Large intestine (tissue), 3 donors: ENCODE results near the gene PTOV1. TPM values are rescaled to one million over a fixed set of nuclear protein-coding genes. Genes with fewer than 3 reads are reported as not detected.

Experiments used
- DNase-seq, 2 donors: peaks; one replicate each; pipeline versions ENCODE4 v3.0.0 to v3.0.0-alpha.2; 2013
- H3K27ac ChIP-seq: one replicate; pipeline ENCODE4 v1.5.1; 2013; ENCODE audit warnings: low read length
- H3K27me3 ChIP-seq: 2 replicates; pipeline ENCODE4 v1.6.1; 2013; ENCODE audit warnings: low read length; ENCODE audit not compliant: control insufficient read depth, insufficient read depth
- H3K36me3 ChIP-seq: 2 replicates; pipeline ENCODE4 v1.6.1; 2013; ENCODE audit warnings: low read length; ENCODE audit not compliant: control insufficient read depth, insufficient read depth
- H3K4me1 ChIP-seq: one replicate; pipeline ENCODE4 v1.6.1; 2013; ENCODE audit warnings: low read length; ENCODE audit not compliant: control insufficient read depth, insufficient read depth
- H3K4me3 ChIP-seq: one replicate; pipeline ENCODE4 v1.5.1; 2013; ENCODE audit warnings: low read length
- H3K9me3 ChIP-seq: one replicate; pipeline ENCODE4 v1.6.1; 2013; ENCODE audit warnings: mild to moderate bottlenecking, low read depth, low read length, moderate library complexity; ENCODE audit not compliant: control insufficient read depth
- WGBS: methylation state at CpG from one replicate; pipeline ENCODE4 v1.1.5; 2013; ENCODE audit warnings: low lambda C conversion rate; ENCODE audit not compliant: insufficient coverage; 5-methylcytosine and 5-hydroxymethylcytosine counted together
- polyA plus RNA-seq: library from polyadenylated mRNA; unstranded; fragments of 120-200 nt; gene quantifications from one replicate; pipeline ENCODE4 v1.2.1, GENCODE V29; 2013

Gene PTOV1
- polyA plus RNA-seq, 1 donor, result 153 TPM

DNA sequence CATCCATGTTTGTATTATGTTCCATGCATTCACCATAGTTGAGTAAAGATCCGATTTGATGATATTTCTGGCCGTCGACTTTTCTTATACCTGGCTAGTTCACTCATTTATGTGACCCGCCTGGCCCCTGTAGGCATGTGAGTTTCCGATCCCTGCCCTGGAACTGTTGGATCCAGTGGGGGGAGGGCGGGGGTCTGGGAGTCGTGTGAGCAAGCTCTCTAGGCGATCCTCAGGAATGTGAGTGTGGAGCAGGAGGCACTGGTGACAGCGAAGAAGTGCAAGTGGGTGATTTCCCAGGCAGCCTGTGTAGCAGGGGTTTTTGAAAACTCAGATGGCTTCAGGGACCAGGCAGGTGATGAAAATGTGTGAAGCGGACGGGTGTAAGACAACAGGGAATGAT is 10.6 kb upstream of the PTOV1 start:
- Histone ChIP-seq H3K4me1 (no peaks in the 10 kb centered on the region), H3K27me3 (no peaks in the 10 kb centered on the region), H3K4me3 (no peak overlapping the region), H3K27ac (no peak overlapping the region), H3K9me3 (no peaks in the 10 kb centered on the region), H3K36me3 (peaks cover 51% of the 10 kb centered on the region)
- DNase-seq, result no peak
- WGBS, result 60% methylated on average over 2 of the region's 11 CpGs

DNA sequence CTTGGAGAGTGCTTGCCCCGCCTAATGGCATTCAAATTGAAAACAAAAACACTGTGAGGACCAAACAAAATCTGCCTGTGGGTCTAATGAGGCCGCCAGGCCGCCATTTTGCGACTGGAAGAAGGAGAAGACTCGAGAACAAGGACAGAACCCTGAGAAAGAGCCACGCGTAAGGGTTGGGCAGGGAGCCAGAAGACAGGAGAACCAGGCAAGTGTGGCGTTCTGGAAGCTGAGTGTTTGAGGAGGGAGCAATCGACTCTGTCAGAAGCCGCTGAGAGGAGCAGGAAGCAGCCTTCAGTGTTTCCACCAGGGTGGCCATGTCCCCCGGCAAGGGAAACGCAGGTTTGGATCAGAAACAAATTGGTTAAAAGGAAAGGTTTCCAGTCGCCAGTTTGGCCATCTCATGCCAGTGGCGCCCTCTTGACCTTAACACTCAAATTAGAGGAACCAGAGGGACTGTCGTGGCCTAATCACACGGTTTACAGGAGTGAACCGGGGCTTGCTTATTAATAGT is 10.2 kb upstream of the PTOV1 start:
- H3K4me1 ChIP-seq, result no peaks in the 10 kb centered on the region
- 88% methylated on average over 5 of the region's 17 CpGs for WGBS
- H3K9me3 ChIP-seq, result no peaks in the 10 kb centered on the region
- peaks cover 46% of the 10 kb centered on the region for H3K36me3 ChIP-seq
- DNase-seq, result no peak
- H3K4me3 ChIP-seq, result no peak overlapping the region
- H3K27ac ChIP-seq, result no peak overlapping the region
- no peaks in the 10 kb centered on the region for H3K27me3 ChIP-seq

DNA sequence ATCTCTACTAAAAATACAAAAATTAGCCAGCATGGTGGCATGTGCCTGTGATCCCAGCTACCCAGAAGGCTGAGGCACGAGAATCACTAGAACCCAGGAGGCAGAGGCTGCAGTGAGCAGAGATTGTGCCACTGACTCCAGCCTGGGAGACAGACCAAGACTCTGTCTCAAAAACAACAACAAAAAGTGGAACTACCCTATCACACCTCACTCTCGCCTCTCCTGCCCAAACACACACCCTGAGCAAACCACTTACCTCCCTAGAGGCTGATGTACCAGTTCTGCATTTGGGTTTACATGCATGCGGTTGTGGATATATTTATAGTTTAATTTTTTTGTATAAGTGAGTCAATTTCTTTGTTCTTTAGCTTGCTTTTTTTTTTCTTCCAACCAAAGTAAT is 7.7 kb upstream of the PTOV1 start:
- no peak for DNase-seq
- WGBS, result 100% methylated on average over 1 of the region's 3 CpGs
- H3K36me3 ChIP-seq, result peaks cover 21% of the 10 kb centered on the region
- no peaks in the 10 kb centered on the region for H3K27me3 ChIP-seq
- no peaks in the 10 kb centered on the region for H3K4me1 ChIP-seq
- no peaks in the 10 kb centered on the region for H3K9me3 ChIP-seq
- H3K27ac ChIP-seq, result no peak overlapping the region
- H3K4me3 ChIP-seq, result no peak overlapping the region

DNA sequence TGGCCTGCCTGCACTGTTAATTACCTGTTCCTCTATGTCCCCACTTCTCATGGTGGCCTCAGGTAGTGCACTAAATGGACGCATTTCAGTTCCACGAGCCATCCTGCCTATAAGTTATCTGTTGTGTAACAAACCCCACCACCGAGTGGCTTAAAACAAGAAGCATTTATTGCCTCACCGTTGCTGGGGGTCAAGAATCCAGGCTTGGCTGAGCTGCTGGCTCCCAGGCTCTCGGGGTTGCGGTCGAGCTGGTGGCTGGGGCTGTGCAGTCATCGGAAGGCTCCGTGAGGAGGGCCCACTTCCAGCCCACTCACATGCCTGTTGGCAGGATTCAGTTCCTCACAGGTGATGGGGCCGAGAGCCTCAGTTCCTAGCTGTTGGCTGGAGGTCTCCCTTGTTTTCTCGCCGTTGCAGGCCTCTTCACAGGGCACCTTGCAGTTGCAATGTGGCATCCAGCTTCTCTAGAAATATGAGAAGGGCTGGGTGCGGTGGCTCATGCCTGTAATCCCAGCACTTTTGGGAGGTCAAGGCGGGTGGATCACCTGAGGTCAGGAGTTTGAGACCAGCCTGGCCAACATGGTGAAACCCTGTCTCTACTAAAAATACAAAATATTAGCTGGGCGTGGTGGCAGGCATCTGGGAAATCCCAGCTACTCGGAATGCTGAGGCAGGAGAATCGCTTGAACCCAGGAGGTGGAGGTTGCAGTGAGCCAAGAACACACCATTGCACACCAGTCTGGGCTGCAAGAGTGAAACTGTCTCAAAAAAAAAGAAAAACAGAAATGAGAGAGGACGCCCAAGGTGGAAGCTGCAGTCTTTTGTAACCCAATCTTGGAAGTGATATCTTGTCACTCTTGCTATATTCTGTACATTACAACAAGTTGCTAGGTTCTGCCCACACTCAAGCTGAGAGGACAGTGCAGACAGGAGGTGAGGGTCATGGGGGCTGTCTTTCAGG is 6.5 kb upstream of the PTOV1 start:
- Histone ChIP-seq H3K4me1 (no peaks in the 10 kb centered on the region), H3K27ac (no peak overlapping the region), H3K27me3 (no peaks in the 10 kb centered on the region), H3K9me3 (no peaks in the 10 kb centered on the region), H3K4me3 (no peak overlapping the region), H3K36me3 (peaks cover 10% of the 10 kb centered on the region)
- DNase-seq, result no peak
- no CpG with 5 or more reads among the region's 18 CpGs for WGBS

GRCh38 chr19:49845414-49845813 is 5.5 kb upstream of the PTOV1 start:
- H3K27me3 ChIP-seq, result no peaks in the 10 kb centered on the region
- H3K27ac ChIP-seq, result no peak overlapping the region
- peaks cover 5% of the 10 kb centered on the region for H3K36me3 ChIP-seq
- H3K9me3 ChIP-seq, result peaks cover under 1% of the 10 kb centered on the region
- WGBS, result no CpG with 5 or more reads among the region's 3 CpGs
- no peaks in the 10 kb centered on the region for H3K4me1 ChIP-seq
- no peak for DNase-seq
- no peak overlapping the region for H3K4me3 ChIP-seq

DNA sequence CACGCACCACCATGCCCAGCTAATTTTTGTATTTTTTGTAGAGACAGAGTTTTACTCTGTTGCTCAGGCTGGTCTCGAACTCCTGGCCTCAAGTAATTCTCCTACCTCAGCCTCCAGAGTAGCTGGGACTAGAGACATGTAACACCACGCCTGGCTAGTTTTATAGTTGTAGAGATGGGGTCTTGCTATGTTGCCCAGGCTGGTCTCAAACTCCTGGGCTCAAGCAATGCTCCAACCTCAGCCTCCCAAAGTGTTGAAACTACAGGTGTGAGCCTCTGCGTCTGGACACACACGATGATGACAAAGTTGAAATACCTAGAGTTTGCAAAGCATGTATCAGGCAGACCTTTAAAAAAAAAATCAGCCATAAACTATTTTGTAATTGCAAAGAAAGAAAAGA is 4.6 kb upstream of the PTOV1 start:
- Histone ChIP-seq H3K27ac (no peak overlapping the region), H3K4me1 (no peaks in the 10 kb centered on the region), H3K4me3 (no peak overlapping the region), H3K27me3 (no peaks in the 10 kb centered on the region), H3K9me3 (peaks cover 3% of the 10 kb centered on the region), H3K36me3 (peaks cover 2% of the 10 kb centered on the region)
- WGBS, result no CpG with 5 or more reads among the region's 5 CpGs
- no peak for DNase-seq

- H3K27ac ChIP-seq, result no peak overlapping the region
- peaks cover 2% of the 10 kb centered on the region for H3K36me3 ChIP-seq
- H3K27me3 ChIP-seq, result no peaks in the 10 kb centered on the region
- H3K4me1 ChIP-seq, result peaks cover 10% of the 10 kb centered on the region
- H3K9me3 ChIP-seq, result peaks cover 3% of the 10 kb centered on the region
- 88% methylated on average over 1 of the region's 10 CpGs for WGBS
- DNase-seq, result no peak
- no peak overlapping the region for H3K4me3 ChIP-seq
Observed at GRCh38 chr19:49847731-49848696, 2.9 kb upstream of the PTOV1 start.

- DNase-seq, result no peak
- no CpG with 5 or more reads among the region's 3 CpGs for WGBS
- Histone ChIP-seq H3K4me1 (peaks cover 10% of the 10 kb centered on the region), H3K9me3 (peaks cover 3% of the 10 kb centered on the region), H3K27ac (no peak overlapping the region), H3K4me3 (no peak overlapping the region), H3K36me3 (peaks cover 2% of the 10 kb centered on the region), H3K27me3 (no peaks in the 10 kb centered on the region)
Observed at GRCh38 chr19:49848938-49849337, 2.0 kb upstream of the PTOV1 start.

DNA sequence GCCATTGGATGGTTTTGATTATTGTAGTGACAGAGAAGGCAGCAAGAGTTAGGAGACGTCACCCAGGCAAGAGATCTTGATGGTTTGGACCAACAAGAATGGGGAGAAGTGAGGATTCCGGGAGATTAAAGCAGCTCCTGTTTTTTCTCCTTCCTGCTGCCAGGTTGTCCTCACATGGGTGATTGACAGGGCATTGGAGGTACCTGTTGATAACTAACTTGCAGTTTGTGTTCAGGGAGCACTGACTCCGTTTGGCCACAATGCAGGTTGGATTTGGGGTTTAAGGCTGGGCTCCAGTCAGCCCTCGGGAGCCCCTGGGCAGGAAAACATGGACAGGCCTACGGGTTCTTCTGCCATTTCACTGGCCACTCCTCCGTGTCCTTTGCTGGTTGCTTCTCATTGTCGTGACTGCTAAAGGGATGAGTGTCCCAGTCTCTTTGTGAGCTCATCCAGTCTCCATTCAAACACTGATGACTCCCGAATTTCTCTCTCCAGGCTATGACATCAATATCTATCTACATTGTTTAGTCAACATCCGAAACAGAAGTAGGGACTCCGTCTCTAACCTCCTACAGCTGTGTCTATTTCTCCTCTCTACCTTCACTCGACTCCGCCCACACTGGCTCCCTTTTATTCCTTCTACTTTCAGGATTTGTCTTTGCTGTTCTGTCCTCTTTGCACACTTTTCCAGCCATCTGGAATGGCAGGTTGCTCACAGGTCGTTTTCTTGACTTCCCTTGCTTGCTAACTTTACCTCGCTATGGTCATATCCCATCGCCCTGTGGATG is 1.3 kb upstream of the PTOV1 start:
- no peak for DNase-seq
- no peaks in the 10 kb centered on the region for H3K27me3 ChIP-seq
- peaks cover 6% of the 10 kb centered on the region for H3K36me3 ChIP-seq
- H3K4me3 ChIP-seq, result no peak overlapping the region
- peaks cover 10% of the 10 kb centered on the region for H3K4me1 ChIP-seq
- 89% methylated on average over 5 of the region's 15 CpGs for WGBS
- H3K9me3 ChIP-seq, result peaks cover 3% of the 10 kb centered on the region
- H3K27ac ChIP-seq, result no peak overlapping the region

- Histone ChIP-seq H3K27me3 (no peaks in the 10 kb centered on the region), H3K4me3 (peak overlapping the region; percentile 98), H3K27ac (peak overlapping the region; percentile 100), H3K9me3 (peaks cover 3% of the 10 kb centered on the region), H3K36me3 (peaks cover 10% of the 10 kb centered on the region), H3K4me1 (peaks cover 10% of the 10 kb centered on the region)
- WGBS, result no CpG with 5 or more reads among the region's 12 CpGs
- DNase-seq, result no peak
Observed at GRCh38 chr19:49850221-49850486, 805 bp upstream of the PTOV1 start.
